Measurements from ENCODE around the gene LIX1L.

Gene LIX1L

GRCh38 chr1:145985502-145986439 is 28.0 kb upstream of the LIX1L start:
- in situ Hi-C loops (cut with MboI; ENCODE audit: low sequenced_read_pairs), result loop anchor here (10.0 kb wide), 1 partner anchor 61 kb away; the partner anchor contains the start of gene RBM8A

DNA sequence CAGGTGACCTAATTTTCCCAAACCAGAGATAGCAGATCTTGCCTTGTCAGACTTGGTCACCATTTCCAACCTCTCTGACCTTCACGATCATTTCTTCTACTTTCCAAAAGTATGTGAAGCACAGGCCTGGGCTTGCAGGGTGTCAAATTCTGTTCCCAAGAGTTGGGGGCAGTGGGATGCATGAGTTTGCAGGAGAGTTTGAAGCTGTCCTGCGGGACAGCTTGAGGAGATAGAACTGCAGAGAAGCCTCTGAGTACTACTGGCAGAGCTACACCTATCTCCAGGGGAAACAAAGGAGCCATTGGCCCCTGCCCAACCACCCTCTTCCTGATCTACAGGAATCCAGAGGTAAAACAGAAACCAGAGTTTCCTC is 27.3 kb upstream of the LIX1L start:
- in situ Hi-C loops (cut with MboI; ENCODE audit: low sequenced_read_pairs), result loop anchor here (10.0 kb wide), 1 partner anchor 60 kb away; the partner anchor contains the start of gene RBM8A

DNA sequence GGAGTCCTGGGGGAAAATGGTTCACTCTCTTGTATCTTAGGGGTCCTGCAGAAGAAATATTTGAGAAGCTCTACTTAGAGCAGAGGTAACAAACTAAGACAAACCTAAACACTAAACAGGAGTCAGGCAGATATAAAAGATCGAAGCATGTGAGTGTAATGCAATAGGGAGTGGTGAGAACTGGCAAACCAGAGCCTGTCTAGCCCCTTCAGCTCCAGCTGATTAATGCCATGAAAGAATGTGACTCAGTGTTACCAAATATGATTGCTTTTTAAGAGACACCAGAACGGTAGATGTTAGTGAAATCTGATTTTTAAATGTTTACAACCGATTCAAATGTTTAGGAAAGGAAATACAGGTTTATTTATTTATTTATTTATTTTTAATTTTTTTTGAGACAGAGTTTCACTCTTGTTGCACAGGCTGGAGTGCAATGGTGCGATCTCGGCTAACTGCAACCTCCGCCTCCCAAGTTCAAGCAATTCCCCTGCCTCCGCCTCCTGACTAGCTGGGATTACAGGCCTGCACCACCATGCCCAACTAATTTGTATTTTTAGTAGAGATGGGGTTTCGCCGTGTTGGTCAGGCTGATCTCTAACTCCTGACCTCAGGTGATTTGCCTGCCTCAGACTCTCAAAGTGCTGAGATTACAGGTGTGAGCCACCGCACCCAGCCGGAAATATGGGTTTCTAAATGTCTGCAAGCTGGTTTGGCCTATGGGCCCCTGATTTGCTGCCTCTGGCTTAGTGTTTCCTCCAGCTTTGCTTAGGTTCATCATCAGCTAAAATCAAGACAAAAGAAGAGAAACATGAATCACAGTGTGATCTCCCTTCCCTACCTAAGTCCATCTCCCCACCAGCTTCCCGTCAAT is 26.4 kb upstream of the LIX1L start:
- in situ Hi-C loops (cut with MboI; ENCODE audit: low sequenced_read_pairs), result loop anchor here (10.0 kb wide), 1 partner anchor 59 kb away; the partner anchor contains the start of gene RBM8A

DNA sequence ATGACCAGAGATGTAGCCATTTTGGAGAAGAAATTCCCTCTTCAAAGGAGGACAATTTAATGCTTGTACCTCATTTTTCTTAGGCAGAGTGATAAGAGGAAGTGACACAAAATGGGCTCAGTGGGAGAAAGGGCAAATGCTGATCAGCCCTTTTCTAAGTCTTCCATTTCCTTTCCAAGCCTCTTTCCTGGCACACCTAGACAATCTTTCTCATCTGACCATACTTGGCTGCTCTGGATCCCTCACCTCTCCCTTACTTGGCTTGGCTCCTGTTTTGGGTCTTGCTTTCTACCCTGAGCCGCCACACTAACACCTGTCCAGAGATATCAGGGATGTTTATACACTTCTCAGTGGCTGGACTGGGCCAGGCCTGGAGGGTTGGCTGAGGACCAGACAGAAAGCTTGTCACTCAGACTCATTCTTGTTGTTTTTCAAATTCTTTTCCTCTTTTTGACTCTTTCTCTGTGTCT is 25.4 kb upstream of the LIX1L start:
- in situ Hi-C loops (cut with MboI; ENCODE audit: low sequenced_read_pairs), result loop anchor here (10.0 kb wide), 1 partner anchor 58 kb away; the partner anchor contains the start of gene RBM8A

DNA sequence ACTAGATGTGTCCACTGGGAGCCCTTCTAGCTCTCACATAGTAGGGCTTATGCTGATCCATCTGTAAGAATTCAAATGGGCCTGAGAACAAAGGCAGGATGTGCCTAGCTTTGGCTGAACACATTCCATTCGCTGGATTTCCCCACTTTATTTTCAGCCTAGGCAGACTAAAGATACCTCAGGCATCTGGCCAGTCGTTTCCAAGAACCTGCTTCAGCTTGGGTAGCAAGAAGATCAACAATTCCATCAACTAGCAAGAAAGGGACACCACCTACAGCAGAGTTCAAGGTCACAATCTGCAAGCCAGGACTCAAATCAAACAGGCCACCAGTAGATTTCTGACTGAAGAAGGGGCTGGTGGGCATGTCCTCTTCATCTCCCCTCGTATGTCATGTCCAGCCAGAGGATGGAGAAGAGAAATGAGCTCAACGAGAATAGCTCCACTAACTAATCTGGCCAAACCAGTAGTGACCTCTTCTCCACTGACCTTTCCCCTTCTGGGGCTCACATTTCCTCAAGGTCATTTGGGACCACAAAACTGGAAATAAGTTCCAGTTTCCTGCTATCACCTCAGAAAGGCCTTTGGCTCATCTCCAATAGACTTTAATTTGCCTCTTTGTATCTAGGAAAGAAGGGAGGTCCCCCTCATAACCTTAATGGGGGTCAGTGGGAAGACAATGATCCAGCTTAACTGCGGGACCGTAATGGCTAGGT is 24.4 kb upstream of the LIX1L start:
- in situ Hi-C loops (cut with MboI; ENCODE audit: low sequenced_read_pairs), result loop anchor here (10.0 kb wide), 1 partner anchor 57 kb away; the partner anchor contains the start of gene RBM8A

GRCh38 chr1:145980457-145980994 is 22.7 kb upstream of the LIX1L start:
- in situ Hi-C loops (cut with MboI; ENCODE audit: low sequenced_read_pairs), result loop anchor here (10.0 kb wide), 1 partner anchor 56 kb away; the partner anchor contains the start of gene RBM8A

GRCh38 chr1:145979746-145980456 is 22.1 kb upstream of the LIX1L start:
- in situ Hi-C loops (cut with MboI; ENCODE audit: low sequenced_read_pairs), result loop anchor here (10.0 kb wide), 1 partner anchor 55 kb away; the partner anchor contains the start of gene RBM8A

DNA sequence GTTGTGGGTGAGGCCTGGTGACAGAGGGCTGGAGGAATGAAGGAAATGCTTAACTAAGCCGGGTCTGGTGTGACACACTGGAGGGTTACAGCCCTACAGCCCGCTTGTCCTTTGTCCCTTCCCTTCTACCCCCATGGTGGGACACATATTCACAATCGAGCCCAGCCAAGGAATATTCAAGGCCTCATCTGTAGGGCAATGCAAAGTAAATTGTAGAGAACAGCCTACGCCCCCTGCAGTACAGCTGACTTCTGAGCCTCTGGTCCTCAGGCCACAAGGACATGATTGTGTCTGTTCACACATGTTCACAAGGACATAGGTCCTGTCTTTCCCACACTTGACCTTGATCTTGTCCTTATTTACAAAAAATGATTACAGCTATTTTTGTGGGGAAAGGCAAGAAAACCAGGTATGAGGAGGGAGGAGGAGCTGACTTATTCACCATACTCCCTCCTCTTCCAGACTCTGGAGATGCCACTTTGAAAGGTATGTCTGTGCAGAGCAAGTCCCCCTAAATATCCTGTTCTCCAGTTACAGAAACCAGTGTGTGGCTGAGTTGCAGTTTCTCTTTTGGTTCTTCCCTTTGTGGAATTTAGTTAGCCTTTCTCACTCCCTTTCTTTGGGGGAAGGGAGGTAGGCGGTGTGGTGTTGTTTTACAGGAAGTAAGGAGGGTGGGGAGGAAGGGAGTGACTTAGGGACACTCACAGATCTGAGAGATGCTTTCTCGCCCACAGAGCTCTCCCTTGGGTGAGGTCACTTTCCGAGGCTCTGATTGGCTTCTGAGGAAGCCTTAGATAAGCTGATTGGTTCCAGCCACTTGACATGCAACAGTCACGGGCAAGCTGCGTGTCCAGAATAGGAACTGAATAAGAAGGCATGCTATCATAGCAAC is 21.3 kb upstream of the LIX1L start:
- in situ Hi-C loops (cut with MboI; ENCODE audit: low sequenced_read_pairs), result no loop called here

DNA sequence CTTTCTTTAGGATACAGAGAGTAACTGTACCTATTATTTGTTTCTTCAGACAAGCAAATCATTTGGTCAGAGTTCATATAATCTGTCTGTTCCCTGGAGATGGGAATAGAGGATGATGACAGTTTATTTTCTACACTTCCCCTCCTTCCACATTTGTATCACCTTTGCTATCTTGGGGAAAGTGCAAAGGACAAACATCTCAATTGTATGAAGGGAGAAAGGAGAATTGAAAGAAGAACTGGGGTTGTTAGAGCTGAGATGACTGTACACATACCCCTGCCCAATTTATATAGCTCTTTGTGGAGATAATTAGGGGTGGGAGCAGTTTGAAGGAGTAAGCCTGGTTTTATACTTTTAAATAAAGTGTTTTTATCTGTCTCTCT is 20.6 kb upstream of the LIX1L start:
- in situ Hi-C loops (cut with MboI; ENCODE audit: low sequenced_read_pairs), result no loop called here

DNA sequence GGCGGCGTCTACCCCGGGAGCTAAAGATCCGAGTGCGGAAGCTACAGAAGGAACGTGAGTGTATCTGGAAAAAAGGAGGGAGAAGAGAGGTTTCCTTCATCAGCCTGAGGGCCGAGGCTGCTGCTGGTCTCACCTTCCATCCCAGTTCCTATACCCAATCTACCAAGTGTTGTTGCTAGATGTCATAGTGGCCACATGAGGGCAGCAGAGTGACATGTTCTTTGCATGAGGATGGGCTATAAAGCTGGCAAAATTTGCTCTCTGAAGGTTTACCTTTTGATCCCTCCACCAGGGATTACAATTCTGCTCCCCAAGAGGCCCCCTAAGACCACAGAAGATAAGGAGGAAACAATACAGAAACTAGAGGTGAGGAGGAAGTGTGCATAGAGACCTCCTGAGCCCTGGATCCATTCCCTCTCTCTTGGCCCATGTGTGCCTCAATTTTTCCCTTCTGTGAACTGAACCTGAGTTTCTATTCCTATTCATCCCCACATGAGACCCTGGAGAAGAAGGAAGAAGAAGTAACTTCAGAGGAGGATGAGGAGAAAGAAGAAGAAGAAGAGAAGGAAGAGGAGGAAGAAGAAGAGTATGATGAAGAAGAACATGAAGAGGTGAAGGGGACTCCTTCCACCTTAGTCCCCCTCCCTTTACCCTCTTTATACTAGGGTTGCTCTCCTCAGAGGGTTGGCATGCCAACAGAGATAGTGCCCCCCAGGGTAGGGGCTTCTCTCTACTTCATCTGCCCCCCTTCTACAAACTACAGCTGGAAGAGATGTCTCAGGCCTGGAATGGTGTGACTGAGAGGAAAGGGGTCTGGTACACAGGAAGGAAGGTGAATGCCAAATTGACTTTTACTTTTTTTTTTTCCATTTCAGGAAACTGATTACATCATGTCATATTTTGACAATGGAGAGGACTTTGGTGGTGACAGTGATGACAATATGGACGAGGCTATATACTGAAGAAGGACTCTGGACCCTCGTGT is 20.0 kb upstream of the LIX1L start:
- in situ Hi-C loops (cut with MboI; ENCODE audit: low sequenced_read_pairs), result no loop called here

GRCh38 chr1:145977016-145977415 is 19.2 kb upstream of the LIX1L start:
- in situ Hi-C loops (cut with MboI; ENCODE audit: low sequenced_read_pairs), result no loop called here

DNA sequence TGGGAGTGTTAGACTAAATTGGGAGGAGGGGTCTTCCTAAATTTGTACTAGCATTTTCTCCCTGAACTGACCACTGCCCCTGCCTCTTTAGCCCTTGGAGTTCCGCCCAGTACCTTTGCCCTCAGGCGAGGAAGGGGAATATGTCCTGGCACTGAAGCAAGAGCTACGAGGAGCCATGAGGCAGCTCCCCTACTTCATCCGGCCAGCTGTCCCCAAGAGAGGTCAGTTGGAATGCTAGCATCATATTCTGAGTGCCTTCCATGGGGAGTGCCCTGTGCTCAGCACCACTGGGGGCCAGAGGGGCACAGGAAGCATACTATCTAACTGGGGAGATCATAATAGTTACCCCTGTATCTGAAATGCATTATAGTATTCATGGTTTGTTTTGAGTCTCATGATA is 17.4 kb upstream of the LIX1L start:
- in situ Hi-C loops (cut with MboI; ENCODE audit: low sequenced_read_pairs), result no loop called here

DNA sequence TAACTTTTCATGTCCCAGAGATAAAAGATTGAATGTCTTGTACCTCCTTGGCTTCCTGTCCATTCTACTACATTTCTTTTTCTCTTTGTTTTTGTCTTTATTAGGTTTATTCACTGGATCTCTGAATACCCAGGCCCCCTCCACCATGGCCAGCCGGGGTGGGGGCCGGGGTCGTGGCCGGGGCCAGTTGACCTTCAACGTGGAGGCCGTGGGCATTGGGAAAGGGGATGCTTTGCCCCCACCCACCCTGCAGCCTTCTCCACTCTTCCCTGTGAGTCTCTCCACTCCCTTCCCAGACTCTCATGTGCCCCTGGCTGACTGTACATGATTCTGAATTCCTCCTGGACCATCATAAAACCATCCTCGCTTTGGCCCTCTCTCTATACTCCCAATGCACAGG is 16.9 kb upstream of the LIX1L start:
- in situ Hi-C loops (cut with MboI; ENCODE audit: low sequenced_read_pairs), result loop anchor here (5.0 kb wide), 1 partner anchor 33 kb away; no protein-coding TSS in a partner anchor

DNA sequence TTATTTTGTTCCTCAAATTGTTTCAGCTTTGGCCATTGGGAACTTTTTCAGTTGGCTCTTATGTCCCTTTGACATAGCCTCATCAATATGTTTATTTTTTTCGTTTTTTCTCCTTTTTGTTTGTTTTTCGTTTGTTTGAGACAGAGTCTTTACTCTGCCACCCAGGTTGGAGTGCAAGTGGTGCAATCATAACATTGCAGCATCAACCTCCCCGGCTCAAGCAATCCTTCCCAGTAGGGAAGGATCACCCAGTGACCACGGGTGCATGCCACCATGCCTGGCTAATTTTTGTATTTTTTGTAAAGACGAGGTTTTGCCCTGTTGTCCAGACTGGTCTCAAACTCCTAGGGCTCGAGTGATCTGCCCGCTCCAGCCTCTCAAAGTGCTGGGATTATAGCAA is 14.8 kb upstream of the LIX1L start:
- in situ Hi-C loops (cut with MboI; ENCODE audit: low sequenced_read_pairs), result loop anchor here (5.0 kb wide), 1 partner anchor 35 kb away; no protein-coding TSS in a partner anchor

GRCh38 chr1:145967288-145967687 is 9.5 kb upstream of the LIX1L start:
- in situ Hi-C loops (cut with MboI; ENCODE audit: low sequenced_read_pairs), result loop anchor here (10.0 kb wide), 1 partner anchor 112 kb away; the partner anchor contains the start of gene PIAS3

DNA sequence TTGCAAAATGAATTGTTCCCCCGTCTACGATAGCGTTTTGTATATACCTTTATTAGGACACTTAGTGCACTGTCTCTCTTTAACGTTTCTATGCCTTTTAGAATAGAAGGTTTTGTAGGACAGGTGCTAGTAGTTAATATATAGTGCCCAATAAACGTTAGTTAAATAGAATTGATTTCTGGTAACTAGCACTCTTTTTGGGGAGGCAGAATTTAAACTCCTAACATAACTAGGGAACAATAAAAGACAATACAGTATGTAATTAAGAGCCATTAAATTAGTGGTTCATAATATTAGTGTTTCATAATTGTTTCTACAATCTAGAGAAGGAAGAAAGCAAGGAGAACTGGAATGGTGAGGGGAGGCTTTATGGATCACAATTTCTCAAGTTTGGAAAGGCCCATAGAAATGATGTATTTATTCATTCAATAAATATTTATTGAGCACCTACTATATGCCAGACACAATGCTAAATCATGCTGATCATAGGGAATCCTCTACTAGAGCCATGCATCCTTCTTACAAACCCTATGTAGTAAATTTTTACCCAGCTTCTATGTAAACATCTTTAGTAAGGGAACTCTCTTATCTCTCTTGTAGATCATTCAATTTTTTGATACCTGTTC is 7.4 kb upstream of the LIX1L start:
- in situ Hi-C loops (cut with MboI; ENCODE audit: low sequenced_read_pairs), result loop anchor here (10.0 kb wide), 1 partner anchor 110 kb away; the partner anchor contains the start of gene PIAS3
